ENCODE measurements around the gene RETREG3. TPM values are rescaled to one million over a fixed set of nuclear protein-coding genes. Genes with fewer than 3 reads are reported as not detected.
"Not testable (repeated sequence)": the region's sequence is repeated elsewhere in the genome, so short reads cannot be mapped to it uniquely, and the experiment has no call there.

Gene RETREG3
- total RNA-seq, 1 experiment from 2014 or later: 34.0 TPM

DNA sequence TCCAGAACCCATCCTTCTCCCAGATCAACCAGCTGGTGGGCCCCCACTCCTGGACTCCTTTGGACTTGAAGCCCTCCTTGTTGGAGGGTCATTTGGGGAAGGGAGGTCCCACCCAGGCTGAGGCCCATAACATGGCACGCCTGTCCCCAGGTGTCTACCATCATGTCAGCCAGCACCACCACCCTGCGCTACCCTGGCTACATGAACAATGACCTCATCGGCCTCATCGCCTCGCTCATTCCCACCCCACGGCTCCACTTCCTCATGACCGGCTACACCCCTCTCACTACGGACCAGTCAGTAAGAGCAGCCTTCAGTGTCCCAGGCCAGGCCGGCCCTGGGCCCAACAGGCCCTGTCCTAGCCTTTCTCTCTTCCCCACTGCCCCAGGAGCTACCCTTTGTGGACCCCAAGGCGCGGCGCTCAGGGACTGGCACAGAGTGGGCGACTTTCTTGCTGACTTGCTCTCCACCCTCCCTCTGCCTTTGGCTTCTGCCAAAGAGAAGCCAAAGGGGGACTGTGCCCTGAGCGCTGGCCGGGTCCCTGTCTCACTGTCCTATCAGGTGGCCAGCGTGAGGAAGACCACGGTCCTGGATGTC is 4.6 kb upstream of the RETREG3 start:
- DNase-seq (ENCODE audit: low read depth): no peak

DNA sequence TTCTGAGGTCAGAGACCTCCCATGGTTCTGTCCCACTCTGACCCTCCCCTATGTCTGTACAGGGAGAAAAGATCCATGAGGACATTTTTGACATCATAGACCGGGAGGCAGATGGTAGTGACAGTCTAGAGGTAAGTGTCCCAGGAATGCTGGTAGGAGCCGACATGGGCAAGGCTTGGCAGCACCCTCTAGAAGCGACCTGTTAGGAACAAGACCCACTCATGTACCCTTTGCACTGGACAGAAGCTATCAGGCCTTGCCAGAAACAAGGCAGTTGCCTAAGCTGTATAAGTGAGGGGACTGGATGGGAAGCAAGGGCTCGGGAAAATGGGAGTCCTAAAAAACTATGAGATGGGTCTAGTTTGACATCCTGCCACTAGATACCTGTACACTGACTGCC is 2.8 kb upstream of the RETREG3 start:
- no peak for DNase-seq (ENCODE audit: low read depth)

DNA sequence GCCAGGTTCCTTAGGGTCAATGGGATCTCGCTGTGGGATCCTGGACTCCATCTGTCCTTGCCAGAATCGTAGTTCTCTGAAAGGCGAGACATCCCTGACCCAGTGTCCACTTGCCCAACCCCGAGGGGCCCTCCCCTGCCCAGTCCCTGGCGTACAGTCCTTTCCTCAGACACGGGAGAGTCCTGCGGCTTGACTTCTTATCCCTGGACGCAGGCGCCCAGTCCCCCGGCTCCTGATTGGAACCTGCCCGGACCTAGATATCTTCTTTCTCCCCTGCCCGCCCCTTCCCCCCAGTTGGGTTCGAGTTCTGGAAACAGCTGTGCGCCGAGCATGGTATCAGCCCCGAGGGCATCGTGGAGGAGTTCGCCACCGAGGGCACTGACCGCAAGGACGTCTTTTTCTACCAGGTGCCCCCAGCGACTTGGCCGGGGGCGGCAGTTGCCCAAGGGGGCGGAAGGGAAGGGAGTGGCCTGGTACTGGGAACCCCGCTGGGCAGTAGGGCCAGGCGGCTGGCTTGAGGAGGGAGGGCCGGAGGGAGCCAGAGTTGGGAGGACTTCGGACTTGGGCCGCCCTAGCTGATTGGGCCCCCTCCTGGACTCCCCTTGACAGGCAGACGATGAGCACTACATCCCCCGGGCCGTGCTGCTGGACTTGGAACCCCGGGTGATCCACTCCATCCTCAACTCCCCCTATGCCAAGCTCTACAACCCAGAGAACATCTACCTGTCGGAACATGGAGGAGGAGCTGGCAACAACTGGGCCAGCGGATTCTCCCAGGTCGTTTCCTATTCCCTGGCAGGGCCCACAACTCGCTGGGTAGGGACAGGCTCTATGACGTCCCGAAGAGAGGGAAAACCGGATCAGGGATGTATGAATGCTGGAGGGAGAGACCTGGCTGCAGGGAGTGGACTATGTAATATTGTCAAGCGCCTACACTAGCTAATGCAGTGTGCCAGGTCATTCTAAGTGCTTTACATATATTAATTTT is 934 bp upstream of the RETREG3 start:
- DNase-seq (ENCODE audit: low read depth): not testable (repeated sequence)

DNA sequence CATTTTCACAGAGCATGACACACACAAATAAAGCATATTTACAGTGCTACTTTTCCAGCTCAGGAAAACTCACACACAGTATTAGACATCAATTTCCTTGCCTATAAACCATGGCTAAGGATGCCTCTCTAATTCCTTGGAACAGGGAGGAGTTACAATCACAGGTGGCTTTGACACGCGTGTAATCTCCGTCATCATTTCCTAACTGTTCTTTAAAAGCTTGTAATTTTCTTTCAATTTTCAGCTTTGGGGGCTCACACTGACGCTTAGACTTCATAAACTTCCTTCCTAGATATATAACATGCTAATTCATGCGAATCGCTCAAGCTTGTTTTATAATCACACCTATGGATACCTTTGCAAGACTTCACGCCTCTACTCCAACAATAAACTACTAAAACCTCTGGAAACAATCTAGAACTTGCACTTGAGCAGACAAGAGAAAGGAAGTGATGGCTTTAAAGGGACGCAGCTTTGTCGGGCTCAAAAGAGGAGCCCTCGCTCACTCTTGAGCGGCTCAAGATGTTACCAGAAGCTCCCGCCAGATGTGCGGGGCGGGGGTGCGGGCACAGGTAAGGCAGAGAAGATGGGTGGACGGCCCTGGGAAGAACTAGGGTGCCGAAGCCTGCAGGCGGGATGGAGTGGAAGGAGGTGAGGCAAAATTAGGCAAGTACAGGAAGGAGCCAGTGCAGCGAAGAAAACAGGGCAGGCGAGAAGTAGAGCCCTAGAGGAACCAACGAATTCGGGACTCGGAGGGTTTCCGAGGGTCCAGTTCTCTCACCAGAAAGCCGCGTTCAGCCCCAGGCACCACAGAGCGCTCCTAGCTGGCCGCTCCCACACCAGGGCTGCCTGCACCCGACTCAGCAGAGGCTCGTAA is 631 bp downstream of the RETREG3 start:
- no peak for DNase-seq (ENCODE audit: low read depth)

DNA sequence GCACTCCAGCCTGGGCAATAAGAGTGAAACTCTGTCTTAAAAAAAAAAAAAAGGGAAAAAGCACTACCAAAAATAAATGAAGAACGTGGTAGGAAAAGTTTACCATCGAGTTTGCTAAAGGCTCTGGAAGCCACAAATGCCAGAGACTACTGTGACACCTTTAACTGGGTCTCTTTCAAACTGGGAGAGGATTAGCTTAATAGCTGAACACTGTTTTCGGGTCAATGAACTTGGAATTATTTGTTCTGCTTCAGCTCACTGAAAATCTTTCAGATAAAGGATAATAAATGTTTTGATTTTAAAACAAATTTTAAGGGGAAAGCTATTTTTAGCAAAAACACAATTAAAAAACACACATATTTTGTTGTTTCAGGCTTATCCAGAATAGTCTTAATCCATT is 1.4 kb downstream of the RETREG3 start:
- DNase-seq (ENCODE audit: low read depth): no peak

DNA sequence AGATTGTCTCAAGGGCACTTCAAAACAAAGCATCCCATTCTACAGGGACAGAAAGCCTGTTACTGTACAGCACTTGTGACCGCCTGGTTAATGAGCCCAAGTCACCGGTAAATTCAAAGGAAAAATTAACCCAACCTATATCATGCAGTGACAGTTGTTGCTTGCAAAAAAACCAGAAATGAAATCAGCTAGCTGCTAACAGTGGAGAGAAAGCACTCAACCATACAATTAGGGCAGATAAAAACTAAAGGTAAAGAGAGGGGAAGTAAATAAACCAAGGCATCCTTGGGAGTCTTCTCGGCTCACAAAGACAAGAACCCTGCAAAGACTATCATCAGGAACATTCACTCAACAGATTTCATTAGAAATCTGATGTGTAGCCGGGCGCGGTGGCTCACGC is 5.9 kb downstream of the RETREG3 start:
- DNase-seq (ENCODE audit: low read depth): no peak

DNA sequence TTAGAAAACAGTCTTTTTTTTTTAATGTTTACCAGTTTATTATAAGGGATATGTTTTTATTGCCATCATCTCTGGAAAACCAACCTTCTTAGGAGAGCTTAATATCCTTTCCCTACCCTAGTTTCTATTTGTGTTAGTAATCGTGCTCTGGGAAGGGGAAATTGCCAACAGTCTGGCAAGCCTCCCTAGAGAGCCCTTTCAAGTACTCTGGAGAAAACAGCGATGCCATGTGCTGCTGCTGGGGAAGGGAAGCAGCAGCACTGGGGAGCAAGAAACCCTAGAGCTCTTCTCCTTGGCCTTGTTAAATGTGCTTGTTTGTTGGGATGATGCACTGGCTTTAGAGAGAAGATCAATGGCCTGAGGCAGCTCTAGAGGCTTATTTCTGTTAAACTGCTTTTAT is 10.3 kb downstream of the RETREG3 start:
- DNase-seq (ENCODE audit: low read depth): no peak

DNA sequence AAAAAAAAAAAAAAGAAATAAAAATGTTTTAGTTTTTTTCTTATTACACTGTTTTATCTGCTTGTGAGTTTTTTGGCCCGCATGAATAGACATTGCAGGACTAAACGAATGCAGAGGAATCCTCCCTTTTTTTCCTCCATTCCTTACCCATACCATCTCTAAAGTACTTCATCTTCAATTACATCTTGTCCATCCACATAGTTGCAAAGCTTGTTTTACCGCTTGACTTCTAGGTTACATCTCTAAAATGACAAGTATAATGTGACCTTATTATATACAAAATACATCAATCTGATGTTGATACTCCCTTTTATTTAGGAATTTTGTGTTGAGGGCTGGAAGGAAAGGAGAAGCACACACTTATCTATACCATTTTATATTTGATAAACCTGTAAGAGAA is 12.8 kb downstream of the RETREG3 start:
- DNase-seq (ENCODE audit: low read depth): no peak

DNA sequence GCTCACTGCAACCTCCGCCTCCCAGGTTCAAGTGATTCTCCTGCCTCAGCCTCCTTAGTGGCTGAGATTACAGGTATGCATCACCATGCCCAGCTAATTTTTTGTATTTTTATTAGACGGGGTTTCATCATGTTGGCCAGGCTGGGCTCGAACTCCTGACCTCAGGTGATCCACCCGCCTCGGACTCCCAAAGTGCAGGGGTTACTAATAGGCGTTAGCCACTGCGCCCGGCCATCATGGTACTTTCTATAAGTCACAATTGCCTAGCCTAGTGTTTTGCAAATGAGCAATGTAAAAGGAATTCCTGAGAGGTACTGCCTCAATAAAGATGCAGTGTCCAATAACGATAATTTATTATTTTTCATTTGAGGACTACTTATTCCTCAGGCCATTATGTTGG is 17.8 kb downstream of the RETREG3 start:
- no peak for DNase-seq (ENCODE audit: low read depth)

DNA sequence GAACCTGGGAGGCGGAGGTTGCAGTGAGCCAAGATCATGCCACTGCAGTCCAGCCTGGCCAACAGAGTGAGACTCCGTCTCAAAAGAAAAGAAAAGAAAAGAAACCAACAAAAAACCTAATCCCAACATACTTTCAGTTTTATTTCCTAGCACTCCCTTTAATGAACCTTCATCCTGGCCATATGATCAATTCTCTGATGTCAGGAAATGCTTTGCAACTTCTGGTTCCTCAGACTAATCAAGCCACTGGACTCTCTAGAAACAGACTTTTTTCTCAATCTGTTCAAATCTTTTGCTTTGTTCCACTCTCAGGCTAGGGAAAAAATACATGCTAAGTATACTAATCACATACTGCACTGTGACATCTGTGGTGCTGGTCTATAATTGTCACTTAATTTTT is 18.3 kb downstream of the RETREG3 start:
- no peak for DNase-seq (ENCODE audit: low read depth)

DNA sequence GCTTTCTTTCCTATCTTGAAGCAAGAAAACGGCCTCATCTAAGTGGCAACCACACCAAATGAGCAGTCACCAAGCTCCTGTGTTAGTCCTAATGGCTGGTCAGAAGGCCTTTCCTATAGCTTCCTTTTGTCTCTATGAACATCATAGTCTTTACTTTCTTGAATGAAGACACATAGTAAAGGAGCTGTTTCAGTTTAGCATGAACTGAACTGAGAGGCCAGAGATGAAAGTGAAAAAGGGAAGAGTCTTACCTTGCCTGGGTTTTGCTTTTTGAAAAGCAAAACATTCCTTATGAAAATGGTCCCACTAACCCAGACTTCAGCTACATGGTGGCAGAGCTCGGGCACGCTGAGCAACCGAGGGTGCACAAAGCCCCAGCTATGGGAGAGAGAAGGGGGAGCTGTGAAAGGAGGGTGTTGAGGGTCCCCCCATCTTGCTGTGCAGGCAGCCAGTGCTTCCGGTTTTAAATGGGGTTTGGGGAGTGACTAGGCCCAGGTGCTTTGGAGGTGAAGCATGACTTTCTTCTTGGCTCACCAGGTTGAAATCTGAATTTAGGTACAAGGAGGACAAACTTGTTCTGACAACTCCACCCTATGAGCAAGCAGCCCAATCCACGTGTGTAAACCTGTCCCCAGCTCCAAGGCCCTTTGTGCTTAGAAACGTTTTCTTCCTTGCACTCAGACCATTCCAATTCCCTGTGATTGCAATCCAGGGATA is 22.5 kb downstream of the RETREG3 start:
- no peak for DNase-seq (ENCODE audit: low read depth)

DNA sequence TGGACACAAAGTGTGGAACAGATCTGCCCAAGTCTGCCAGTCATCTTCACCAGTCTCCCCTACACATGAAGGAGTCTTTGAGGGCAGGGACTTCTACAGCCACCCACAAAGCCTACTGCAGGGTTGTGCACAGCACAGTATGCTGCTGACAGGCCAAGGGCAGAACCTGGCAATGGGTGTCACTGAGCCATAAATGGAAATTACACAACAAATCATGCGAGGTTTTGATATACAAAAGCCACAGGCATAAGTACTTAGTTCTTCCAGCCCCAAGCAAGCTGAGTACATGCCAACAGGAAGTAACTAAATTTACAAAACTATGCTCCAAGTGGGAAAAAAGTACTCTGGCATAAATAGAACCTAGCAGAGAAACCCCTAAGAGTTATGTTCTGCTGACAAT is 23.8 kb downstream of the RETREG3 start:
- no peak for DNase-seq (ENCODE audit: low read depth)

DNA sequence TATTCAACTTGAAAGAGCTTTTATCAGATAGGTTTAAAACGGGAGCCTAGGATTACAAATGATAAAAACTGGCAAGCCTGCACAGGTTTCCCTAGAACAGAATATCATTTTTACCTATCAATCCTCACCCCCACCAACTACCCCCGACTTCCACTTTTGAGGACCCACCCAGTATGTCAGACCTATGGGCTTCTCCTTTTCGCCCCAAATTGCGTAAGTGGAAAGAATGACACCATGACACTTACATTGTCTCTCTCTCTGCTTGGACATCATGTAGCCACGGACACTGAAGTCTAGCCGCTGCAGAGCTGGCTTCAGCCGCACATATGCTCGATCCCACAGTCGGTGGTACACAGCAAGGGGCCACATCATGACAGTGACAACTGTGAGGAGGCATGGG is 24.3 kb downstream of the RETREG3 start:
- no peak for DNase-seq (ENCODE audit: low read depth)

DNA sequence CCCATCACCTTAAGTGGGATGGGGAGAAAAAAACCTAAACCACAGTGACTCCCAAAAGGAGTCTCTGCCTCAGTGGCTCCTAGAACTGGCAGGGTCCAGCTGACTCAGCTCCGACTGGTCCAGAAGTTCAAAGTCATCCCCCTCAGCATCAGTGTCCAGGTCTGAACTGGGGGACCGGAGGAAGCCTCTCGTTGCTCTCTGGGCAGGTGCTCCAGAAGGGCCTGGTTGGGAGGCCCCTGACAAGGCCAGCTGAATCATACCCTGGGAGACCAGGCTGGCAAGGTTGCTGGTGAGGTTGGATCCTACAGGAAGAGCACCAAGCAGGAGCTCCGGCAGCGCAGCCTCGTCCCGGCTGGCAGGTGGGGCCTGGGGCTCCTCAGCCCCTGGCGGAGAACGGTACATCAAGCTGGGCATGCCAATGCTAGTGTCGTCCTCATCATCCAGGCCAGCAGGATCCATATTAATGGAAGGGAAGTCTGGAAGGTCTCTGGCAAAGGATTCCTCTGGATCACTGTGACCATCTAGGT is 27.4 kb downstream of the RETREG3 start:
- DNase-seq (ENCODE audit: low read depth): no peak

DNA sequence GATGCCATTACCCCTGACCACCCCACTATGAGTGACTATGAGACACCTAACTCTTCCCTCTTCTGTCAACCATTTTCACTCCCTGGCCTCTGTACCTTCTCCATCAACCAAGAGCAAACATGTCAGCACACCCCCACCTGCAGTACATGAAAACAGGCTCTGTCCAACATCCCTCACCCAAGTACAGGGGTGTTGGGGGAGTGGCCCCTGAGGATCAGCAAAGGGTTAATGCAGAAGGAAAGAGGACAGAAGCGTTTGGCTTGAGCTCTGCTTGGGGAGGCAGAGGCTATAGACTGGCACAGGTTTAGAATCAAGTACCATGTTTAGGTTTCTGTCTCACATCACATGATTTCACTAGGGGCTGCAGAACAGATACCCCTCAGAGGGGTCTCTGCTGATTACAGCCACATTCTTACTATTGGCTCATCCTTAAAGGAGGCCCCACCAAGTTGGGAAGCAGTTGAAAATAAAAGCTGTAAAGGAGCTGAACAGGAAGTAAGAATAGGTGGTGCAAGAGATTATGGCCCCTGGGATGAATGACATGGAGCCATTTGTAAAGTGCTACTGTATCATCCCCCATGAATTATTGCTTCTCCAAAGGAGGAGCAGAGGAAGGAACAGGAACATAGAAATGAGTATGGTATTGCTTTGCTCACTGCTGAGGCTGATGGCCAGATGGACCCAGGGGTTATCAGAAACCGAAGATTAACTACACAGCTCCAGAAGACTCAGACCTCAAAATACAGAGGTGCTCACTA is 29.2 kb downstream of the RETREG3 start:
- DNase-seq (ENCODE audit: low read depth): no peak

DNA sequence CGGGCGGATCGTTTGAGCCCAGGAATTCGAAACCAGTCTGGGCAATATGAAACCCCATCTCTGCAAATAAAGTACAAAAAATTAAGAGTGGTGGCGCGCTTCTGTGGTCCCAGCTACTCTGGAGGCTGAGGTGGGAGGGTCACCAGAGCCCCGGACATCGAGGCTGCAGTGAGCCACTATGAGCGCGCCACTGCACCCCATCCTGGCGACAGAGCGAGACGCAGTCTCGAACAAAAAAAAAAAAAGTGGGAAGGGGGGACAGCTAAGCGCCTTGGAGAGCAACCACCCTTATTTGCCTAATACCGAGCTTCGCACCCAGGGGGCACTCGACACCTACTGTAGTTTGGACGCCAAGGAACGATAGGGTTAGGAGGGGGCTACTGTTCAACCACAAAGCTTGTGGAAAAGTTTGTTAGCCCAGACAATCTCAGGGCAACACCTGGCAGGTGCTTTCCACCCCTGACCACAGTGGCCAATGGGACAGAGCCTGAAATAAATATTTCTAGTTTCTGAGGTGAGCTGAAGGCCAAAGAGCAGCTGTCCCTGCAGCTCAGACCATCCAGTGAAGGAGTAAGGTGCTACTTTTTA is 30.8 kb downstream of the RETREG3 start:
- DNase-seq (ENCODE audit: low read depth): peak; percentile 75

DNA sequence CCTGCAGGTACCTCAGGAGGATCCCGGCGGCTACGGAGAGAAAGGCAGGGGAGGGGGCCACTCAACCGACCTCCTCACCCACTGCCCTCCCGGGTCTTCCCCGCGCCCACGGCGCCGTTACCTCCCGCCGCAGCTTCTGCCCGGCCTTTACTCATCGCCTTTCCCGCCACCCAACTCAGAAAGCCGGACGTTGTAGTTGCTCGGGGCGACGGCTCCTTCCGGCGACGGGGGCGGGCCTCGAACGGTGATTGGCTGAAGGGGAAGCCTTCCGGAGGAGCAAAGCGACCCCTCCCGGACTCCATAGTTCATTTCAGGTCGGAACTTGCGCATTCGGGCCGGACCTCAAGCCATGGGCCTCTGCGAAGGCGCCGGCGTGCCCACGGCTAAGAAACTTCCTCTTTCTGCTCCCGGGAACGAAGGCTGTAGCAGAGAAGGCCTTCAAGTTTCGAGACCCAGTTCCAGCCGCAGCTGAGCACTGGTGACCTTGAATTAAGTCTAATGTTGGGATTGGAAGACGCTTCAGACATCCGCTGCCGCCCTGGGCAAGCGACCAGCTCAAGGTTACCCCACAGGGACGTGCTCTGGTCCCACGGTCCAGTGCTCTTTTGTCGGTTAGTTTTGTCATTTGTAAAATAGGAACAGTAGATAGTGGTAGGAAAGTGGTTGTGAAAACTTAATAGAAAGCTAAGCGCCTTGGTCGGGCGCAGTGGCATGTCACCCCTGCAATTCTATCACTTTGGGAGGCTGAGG is 31.5 kb downstream of the RETREG3 start, which contains the start of gene PSMC3IP:
PSMC3IP (minus strand) TSS at position 198 of the 750 bp plus-strand sequence; CDS start at position 155, 43 bp downstream.
- peak; percentile 94 for DNase-seq (ENCODE audit: low read depth)

DNA sequence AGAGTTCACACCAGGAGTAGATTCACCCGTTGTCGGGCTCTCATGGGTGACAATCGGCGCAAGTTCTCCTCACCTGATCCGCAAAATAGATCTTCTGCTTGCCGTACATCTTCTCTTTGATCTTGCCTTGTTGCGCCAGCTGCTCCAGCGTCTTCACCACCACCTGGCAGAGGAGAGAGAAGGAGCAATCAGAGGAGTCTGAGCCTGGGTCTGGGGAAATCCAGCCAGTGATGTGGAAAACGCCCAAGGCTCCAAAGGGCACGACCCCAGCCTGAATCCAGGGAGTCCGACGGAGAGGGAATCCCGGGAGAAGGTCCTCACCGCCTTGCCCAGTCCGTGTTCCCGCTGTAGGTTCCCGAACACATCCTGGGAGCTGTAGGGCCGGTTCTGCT is 32.0 kb downstream of the RETREG3 start:
- DNase-seq (ENCODE audit: low read depth): no peak

DNA sequence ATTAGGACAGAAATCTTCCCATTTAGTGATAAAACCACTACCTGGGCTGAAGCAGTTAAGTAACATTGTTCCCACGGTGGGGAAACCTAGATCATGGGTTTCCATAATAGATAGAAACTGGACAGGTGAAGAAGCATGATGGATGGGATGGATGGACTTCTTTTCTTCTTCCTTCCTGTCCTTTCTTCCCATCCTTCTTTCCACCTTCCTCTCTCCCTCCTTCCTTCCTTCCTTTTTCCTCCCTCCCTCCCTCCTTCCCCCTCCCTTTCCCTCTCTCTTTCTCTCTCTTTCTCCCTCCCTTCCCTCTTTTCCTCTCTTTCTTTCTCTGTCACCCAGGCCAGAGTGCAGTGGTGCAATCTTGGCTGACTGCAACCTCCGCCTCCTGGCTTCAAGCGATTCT is 34.7 kb downstream of the RETREG3 start:
- DNase-seq (ENCODE audit: low read depth): no peak
